GM23248 (cell line): ENCODE data around the gene EFCAB8. TPM values are rescaled to one million over a fixed set of nuclear protein-coding genes. Genes with fewer than 3 reads are reported as not detected.

ENCODE experiments used
- DNase-seq: peaks from one replicate; pipeline ENCODE4 v3.0.0-alpha.2; 2015
- H2AFZ ChIP-seq: fragments of 200-600 bp; sonication (generic); 2 replicates; pipeline ENCODE4 v1.6.1; 2016; ENCODE audit warnings: antibody characterized with exemption
- H3F3A ChIP-seq: fragments of 200-600 bp; sonication (generic); 2 replicates; pipeline ENCODE4 v1.6.1; 2016; ENCODE audit warnings: mild to moderate bottlenecking, antibody characterized with exemption, mixed run types; ENCODE audit not compliant: insufficient read depth
- H3K27ac ChIP-seq: fragments of 200-600 bp; sonication (generic); 2 replicates; pipeline ENCODE4 v1.5.1; 2016; ENCODE audit warnings: mild to moderate bottlenecking
- H3K27me3 ChIP-seq: fragments of 200-600 bp; sonication (generic); replicated peaks from 2 replicates; pipeline ENCODE4 v1.6.1; 2016; ENCODE audit warnings: mild to moderate bottlenecking; ENCODE audit not compliant: insufficient read depth
- H3K36me3 ChIP-seq: fragments of 200-600 bp; sonication (generic); 2 replicates; pipeline ENCODE4 v1.6.1; 2016; ENCODE audit warnings: low read depth, mild to moderate bottlenecking
- H3K4me1 ChIP-seq: fragments of 200-600 bp; sonication (generic); 2 replicates; pipeline ENCODE4 v1.6.1; 2016; ENCODE audit warnings: mild to moderate bottlenecking; ENCODE audit not compliant: insufficient read depth
- H3K4me2 ChIP-seq: fragments of 200-600 bp; sonication (generic); one replicate; pipeline ENCODE4 v1.6.1; 2016; ENCODE audit warnings: mild to moderate bottlenecking; ENCODE audit not compliant: unreplicated experiment
- H3K4me3 ChIP-seq: fragments of 200-600 bp; sonication (generic); 2 replicates; pipeline ENCODE4 v1.5.1; 2016; ENCODE audit warnings: mild to moderate bottlenecking
- H3K79me2 ChIP-seq: fragments of 200-600 bp; sonication (generic); 2 replicates; pipeline ENCODE4 v1.6.1; 2016; ENCODE audit warnings: mild to moderate bottlenecking; ENCODE audit not compliant: insufficient read depth
- H3K9ac ChIP-seq: fragments of 200-600 bp; sonication (generic); 2 replicates; pipeline ENCODE4 v1.6.1; 2016; ENCODE audit warnings: mild to moderate bottlenecking
- H3K9me2 ChIP-seq: fragments of 200-600 bp; sonication (generic); 2 replicates; pipeline ENCODE4 v1.6.1; 2016; ENCODE audit warnings: mixed run types, mild to moderate bottlenecking, moderate library complexity; ENCODE audit not compliant: insufficient read depth
- H3K9me3 ChIP-seq: fragments of 200-600 bp; sonication (generic); one replicate; pipeline ENCODE4 v1.6.1; 2017; ENCODE audit warnings: low read depth
- H4K20me1 ChIP-seq: fragments of 200-600 bp; sonication (generic); 2 replicates; pipeline ENCODE4 v1.6.0; 2016; ENCODE audit not compliant: insufficient read depth
- EZH2 ChIP-seq: fragments of 200-600 bp; sonication (generic); IDR thresholded peaks from 2 replicates; pipeline ENCODE4 v1.6.1; 2018; ENCODE audit warnings: antibody characterized with exemption, mild to moderate bottlenecking; ENCODE audit not compliant: insufficient read depth, poor library complexity, severe bottlenecking
- EZH2phosphoT487 ChIP-seq: fragments of 200-600 bp; sonication (generic); IDR thresholded peaks from 2 replicates; pipeline ENCODE4 v1.6.1; 2018; ENCODE audit warnings: antibody characterized with exemption, moderate library complexity, mild to moderate bottlenecking, low read depth; ENCODE audit not compliant: insufficient read depth
- WGBS, 2 experiments: methylation state at CpG; one replicate each; pipeline ENCODE4 v1.1.6; 2015 to 2017; ENCODE audit warnings: low lambda C conversion rate in 2 of 2, low coverage in 1 of 2; ENCODE audit errors: missing lambda C conversion rate in 2 of 2; 5-methylcytosine and 5-hydroxymethylcytosine counted together
- in situ Hi-C: fragments of 300-500 bp; cut with MboI; formaldehyde crosslinking; loops from 2 replicates; pipeline ENCODE4 v1.15.0; 2020
- polyA plus RNA-seq: library from polyadenylated mRNA; unstranded; fragments of >200 nt; fragmentation: Nextera tagmentation; extraction: Ambion mirVana; gene quantifications from 2 replicates; pipeline ENCODE4 v1.2.1, GENCODE V29; 2016
- total RNA-seq: library from RNA; depleted of rRNA; stranded (reverse); fragments of >200 nt; shearing (Covaris generic); gene quantifications from 2 replicates; pipeline ENCODE4 v1.2.3, GENCODE V29; 2014; rRNA removed

Gene EFCAB8
- total RNA-seq = 0.13 TPM in 1 of 2 replicates, not detected in the other
- not detected in 2 replicates for polyA plus RNA-seq

- no peaks in the 10 kb centered on the region for H3K27me3 ChIP-seq
- no peaks in the 10 kb centered on the region for H3K9me2 ChIP-seq
- no peak within 1 kb of the TSS for H3K27ac ChIP-seq
- H3K4me1 ChIP-seq = no peaks in the 10 kb centered on the region
- DNase-seq = no peak
- peaks cover 4% of the 10 kb centered on the region; the same call in 1 of the 2 replicates for H3K36me3 ChIP-seq
- in situ Hi-C loops = no loop called here
- no peak within 1 kb of the TSS for H3K9ac ChIP-seq
- TF ChIP-seq EZH2 = no peak
- TF ChIP-seq EZH2phosphoT487 = no peak
- peaks cover 12% of the 10 kb centered on the region; the same call in 1 of the 2 replicates for H3K79me2 ChIP-seq
- no peaks in the 10 kb centered on the region for H3K9me3 ChIP-seq
- no peak within 1 kb of the TSS for H2AFZ ChIP-seq
- no peak within 1 kb of the TSS for H3K4me3 ChIP-seq
- no peaks in the 10 kb centered on the region for H4K20me1 ChIP-seq
- no peak within 1 kb of the TSS for H3K4me2 ChIP-seq
- H3F3A ChIP-seq = no peaks in the 10 kb centered on the region
- 75 to 82% methylated on average over 8 of the region's 8 CpGs for WGBS, 2 experiments
These were observed at the start of gene EFCAB8 for GRCh38 chr20:32858701-32859372. TSS of gene EFCAB8 (plus strand) at chr20:32858923. CDS start at chr20:32863793, 4,870 bp downstream.

GRCh38 chr20:32809907-32810306 lies 48.8 kb upstream of the EFCAB8 start:
- H4K20me1 ChIP-seq = no peaks in the 10 kb centered on the region
- H3K27ac ChIP-seq = no peak overlapping the region
- in situ Hi-C loops = no loop called here
- no peaks in the 10 kb centered on the region for H3K36me3 ChIP-seq
- H3K4me3 ChIP-seq = no peak overlapping the region
- H3K79me2 ChIP-seq = no peaks in the 10 kb centered on the region
- 74 to 80% methylated on average over 4 of the region's 4 CpGs for WGBS, 2 experiments
- H3K4me1 ChIP-seq = no peaks in the 10 kb centered on the region
- TF ChIP-seq EZH2phosphoT487 = no peak
- no peak for TF ChIP-seq EZH2
- H3K9ac ChIP-seq = no peak overlapping the region
- no peaks in the 10 kb centered on the region for H3F3A ChIP-seq
- no peaks in the 10 kb centered on the region for H3K9me2 ChIP-seq
- H3K4me2 ChIP-seq = no peak overlapping the region
- H3K9me3 ChIP-seq = no peaks in the 10 kb centered on the region
- H2AFZ ChIP-seq = no peak overlapping the region
- no peaks in the 10 kb centered on the region for H3K27me3 ChIP-seq
- no peak for DNase-seq

DNA sequence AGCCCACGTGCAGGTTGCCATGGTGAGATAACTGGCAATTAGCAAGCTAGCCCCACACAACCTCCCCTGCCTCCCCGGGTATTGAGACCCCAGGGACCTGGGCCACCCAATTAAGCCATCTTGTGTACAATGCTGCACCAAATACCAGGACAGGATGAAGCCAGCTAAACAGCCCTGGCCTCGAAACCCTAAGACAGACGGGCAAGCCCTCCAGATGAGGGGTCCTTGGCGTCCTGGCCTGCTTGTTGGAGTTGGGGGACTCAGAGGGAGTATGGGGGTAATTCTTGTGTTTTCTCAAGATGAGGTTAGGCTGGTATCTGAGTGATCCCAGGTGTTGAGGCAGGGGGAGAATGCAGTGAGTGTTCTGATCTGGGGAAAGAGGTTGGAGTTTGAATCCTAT lies 47.8 kb upstream of the EFCAB8 start:
- Histone ChIP-seq H2AFZ (no peak overlapping the region), H3K9me2 (no peaks in the 10 kb centered on the region), H4K20me1 (no peaks in the 10 kb centered on the region), H3K4me2 (no peak overlapping the region), H3K9ac (no peak overlapping the region), H3K36me3 (no peaks in the 10 kb centered on the region), H3K27me3 (no peaks in the 10 kb centered on the region), H3K4me3 (no peak overlapping the region), H3K9me3 (no peaks in the 10 kb centered on the region), H3K79me2 (no peaks in the 10 kb centered on the region), H3K4me1 (no peaks in the 10 kb centered on the region), H3F3A (no peaks in the 10 kb centered on the region), H3K27ac (no peak overlapping the region)
- 75 to 78% methylated on average over 5 of the region's 5 CpGs for WGBS, 2 experiments
- DNase-seq = no peak
- in situ Hi-C loops = no loop called here
- TF ChIP-seq EZH2phosphoT487 (no peak), EZH2 (no peak)

- Histone ChIP-seq H3K4me3 (no peak overlapping the region), H2AFZ (no peak overlapping the region), H3F3A (no peaks in the 10 kb centered on the region), H3K4me1 (no peaks in the 10 kb centered on the region), H3K9me2 (no peaks in the 10 kb centered on the region), H3K36me3 (no peaks in the 10 kb centered on the region), H3K79me2 (no peaks in the 10 kb centered on the region), H3K4me2 (no peak overlapping the region), H3K9ac (no peak overlapping the region), H3K27ac (no peak overlapping the region), H3K9me3 (no peaks in the 10 kb centered on the region), H3K27me3 (no peaks in the 10 kb centered on the region), H4K20me1 (no peaks in the 10 kb centered on the region)
- in situ Hi-C loops = no loop called here
- WGBS, 2 experiments = 80 to 83% methylated on average over 6 of the region's 6 CpGs
- no peak for TF ChIP-seq EZH2phosphoT487
- no peak for TF ChIP-seq EZH2
- DNase-seq = no peak
These were observed 46.8 kb upstream of the EFCAB8 start for GRCh38 chr20:32811886-32812285.
